NCI-H2029 treated with DMSO at 0.1 percent for 48 hours (cell line): ENCODE measurements around the gene ANKDD1B.

Source experiments
- DNase-seq: peaks from one replicate; lab custom pipeline; 2025; lab: John Stamatoyannopoulos, UW

The ANKDD1B gene

GRCh38 chr5:75706775-75707174, 95.5 kb downstream of the ANKDD1B start:
- no peak for DNase-seq

GRCh38 chr5:75707911-75708509, 96.8 kb downstream of the ANKDD1B start:
- DNase-seq: no peak

- no peak for DNase-seq
Measured at GRCh38 chr5:75710637-75711036, 99.4 kb downstream of the ANKDD1B start.

- no peak for DNase-seq
Measured at GRCh38 chr5:75711151-75711550, 99.9 kb downstream of the ANKDD1B start.

GRCh38 chr5:75712091-75712490, 100.8 kb downstream of the ANKDD1B start:
- DNase-seq: no peak

GRCh38 chr5:75716715-75717081, 105.4 kb downstream of the ANKDD1B start:
- DNase-seq: no peak

GRCh38 chr5:75717082-75717922, 106.0 kb downstream of the ANKDD1B start, which contains the start of gene POC5:
Gene POC5 (minus strand): TSS chr5:75717437. CDS start chr5:75712937, 4,500 bp downstream.
- peak; percentile 96 for DNase-seq

GRCh38 chr5:75720882-75721281, 109.6 kb downstream of the ANKDD1B start:
- no peak for DNase-seq
